Fibroblast of the conjunctiva (primary cell): ENCODE results near the gene KMT2E.
"Not testable (repeated sequence)": the region's sequence is repeated elsewhere in the genome, so short reads cannot be mapped to it uniquely, and the experiment has no call there.

ENCODE experiments used
- DNase-seq: peaks from one replicate; pipeline ENCODE4 v3.0.0-alpha.2; 2010; ENCODE audit warnings: low read depth

The KMT2E gene

DNA sequence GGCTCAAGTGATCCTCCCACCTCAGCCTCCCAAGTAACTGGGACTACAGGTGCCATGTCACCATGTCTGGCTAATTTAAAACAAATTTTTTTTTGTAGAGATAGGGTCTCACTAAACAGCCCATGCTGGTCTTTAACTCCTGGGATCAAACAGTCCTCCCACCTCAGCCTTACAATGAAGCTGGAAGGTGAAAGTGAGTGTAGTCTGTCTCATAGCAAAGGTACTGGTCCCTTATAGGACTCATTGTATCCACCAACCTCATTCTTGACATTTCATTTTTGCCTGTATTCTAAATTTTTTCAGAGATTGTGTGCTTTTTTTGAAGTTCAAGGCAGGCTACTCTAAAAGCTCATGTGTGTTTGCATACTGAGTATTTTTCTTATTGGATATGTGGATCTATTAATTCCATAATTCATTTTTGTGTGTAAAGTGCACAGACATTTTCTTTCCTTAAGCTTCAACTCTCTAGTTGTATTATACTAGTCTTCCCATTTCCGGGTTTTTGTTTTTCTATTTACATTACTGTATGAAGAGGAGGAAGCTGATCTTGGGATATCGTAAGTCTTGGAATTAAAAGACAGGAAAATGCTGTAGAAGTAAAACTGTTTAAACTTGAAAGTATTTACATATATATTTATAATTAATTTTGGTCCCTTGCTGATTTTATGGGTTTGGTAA lies 13.3 kb downstream of the KMT2E start:
- DNase-seq = no peak

DNA sequence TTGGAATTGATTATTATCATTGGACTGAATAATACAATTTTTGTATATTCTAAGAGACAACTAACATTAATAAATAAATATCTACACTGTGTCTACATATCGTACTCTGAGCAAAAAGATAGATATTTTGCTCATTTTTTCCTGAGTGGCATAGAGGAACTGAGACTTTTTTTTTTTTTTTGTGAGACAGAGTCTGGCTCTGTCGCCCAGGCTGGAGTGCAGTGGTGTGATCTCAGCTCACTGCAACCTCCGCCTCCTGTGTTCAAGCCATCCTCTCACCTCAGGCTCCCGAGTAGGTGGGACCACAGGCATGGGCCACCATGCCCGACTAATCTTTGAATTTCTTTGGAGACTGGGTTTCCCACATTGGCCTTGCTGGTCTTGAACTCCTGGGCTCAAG lies 14.0 kb downstream of the KMT2E start:
- no peak for DNase-seq

DNA sequence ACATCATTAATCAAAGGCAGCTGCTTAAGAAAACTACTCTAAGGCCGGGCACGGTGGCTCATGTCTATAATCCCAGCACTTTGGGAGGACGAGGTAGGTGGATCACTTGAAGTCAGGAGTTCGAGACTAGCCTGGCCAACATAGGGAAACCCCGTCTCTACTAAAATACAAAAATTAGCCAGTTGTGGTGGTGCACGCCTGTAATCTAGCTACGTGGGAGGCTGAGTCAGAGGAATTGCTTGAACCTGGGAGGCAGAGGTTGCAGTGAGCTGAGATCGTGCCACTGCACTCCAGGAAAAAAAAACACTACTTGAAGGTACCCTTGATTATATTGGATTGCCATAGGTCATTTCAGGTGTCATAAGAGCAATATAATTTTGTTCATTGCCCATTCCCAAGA lies 14.9 kb downstream of the KMT2E start:
- not testable (repeated sequence) for DNase-seq

- no peak for DNase-seq
Measured at GRCh38 chr7:105030447-105030846, 16.4 kb downstream of the KMT2E start.

- DNase-seq = no peak
Measured at GRCh38 chr7:105032553-105033214, 18.7 kb downstream of the KMT2E start.

DNA sequence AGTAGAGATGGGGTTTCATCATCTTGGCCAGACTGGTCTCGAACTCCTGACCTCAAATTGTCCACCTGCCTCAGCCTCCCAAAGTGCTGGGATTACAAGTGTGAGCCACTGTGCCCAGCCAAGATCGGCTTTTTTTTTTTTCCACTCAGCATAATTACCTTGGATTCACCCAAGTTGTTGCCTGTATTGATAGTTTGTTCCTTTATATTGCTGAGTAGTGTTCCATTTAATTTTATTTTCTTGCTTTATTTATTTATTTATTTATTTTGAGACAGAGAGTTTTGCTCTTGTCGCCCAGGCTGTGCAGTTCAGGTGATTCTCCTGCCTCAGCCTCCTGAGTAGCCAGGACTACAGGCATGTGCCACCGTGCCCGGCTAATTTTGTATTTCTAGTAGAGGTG lies 21.3 kb downstream of the KMT2E start:
- no peak for DNase-seq

DNA sequence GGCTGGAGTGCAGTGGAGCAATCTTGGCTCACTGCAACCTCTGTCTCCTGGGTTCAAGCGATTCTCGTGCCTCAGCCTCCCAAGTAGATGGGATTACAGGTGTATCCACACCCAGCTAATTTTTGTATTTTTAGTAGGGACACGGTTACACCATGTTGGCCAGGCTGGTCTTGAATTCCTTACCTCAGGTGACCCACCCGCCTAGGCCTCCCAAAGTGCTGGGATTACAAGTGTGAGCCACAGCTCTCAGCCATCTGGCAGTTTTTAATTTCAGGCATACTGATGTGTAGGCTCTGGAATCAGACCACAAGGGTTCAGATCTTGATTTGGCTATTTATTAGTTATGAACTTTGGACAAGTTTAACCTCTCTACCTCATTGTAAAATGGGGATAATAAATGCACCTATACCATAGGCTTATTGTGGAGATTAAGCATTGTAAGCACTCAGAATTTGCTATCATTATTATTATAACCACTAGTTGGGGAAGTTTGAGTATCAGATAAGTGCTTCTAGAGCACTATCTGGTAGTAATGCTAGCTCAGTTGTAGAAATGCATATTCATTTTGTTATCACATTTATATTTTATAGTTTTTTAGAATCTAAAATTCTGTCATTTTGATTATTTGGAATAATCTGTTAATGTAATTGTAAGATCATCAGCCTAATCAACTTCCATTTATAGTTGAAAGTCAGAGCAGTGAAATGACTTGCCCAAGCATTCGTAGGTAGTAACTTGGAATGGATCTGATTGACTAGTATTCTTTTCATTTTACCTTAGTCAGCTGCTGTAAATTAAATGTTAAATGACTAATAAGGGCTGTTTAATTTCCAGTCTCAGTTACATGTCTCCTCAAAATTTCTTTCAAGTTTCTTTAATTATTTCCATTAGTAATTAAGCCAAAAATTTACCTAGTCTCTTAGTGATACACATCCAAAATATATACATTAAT lies 22.5 kb downstream of the KMT2E start:
- DNase-seq = no peak

GRCh38 chr7:105037319-105037718 lies 23.3 kb downstream of the KMT2E start:
- no peak for DNase-seq

DNA sequence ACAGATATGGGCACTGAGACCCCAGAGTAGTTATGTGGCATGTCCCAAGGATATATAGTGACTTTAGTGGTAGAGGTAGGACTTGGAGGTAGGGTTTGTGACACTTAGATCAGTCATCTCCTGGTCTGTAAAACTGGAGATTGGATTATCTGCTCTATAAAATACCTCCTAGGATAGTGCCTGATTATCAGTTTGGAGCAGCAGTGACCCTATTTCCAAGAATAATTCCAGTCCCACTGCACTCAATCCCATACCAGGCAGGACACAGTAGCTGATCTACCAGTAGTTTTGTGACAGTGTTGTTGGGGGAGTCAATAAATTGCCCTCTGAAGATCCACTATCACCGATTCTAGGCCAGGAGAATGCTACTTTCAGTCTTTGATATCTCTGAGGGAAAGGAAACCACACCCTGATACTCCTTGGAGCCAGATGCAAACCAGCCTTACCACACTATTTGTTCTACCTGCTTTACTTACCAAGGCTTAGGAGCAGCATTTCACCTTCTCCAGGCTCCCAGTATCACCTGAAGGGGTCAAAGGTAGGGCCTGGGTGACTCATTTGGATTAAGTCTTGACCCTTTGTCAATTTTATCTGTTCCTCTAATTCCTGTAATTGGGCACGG lies 30.6 kb downstream of the KMT2E start:
- DNase-seq = no peak

DNA sequence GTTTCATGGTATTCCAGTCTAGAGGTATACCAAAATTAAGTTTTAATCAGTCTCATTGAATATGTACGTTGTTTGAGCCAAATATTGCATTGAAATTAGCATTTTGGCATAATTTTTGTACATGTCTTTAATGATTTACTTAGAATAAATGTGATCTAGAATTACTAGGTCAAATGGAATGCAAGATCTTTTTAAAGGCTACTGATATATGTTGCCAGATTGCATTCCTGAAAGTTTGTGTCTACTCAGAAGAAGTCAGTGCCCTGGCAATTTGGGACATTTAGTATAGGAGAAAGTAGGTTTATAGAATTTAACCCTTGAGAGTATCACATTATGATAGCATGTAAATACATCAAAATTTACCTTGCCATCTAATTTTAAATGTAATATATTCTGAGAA lies 32.4 kb downstream of the KMT2E start:
- no peak for DNase-seq

DNA sequence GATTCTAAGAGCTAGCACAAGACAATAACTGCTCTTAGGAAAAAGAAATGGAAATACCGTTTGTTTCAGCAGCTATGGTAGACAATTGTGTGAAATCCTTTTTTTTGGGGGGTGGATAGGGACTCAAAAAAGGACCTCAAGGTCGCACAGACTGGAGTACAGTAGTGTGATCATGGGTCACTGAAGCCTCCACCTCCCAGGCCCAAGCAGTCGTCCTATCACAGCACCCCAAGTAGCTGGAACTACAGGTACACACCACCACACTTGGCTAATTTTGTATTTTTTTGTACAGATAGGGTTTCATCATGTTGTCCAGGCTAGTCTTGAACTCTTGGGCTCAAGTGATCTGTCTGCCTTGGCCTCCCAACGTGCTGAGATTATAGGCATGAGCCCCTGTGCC lies 33.9 kb downstream of the KMT2E start:
- no peak for DNase-seq

- no peak for DNase-seq
Measured at GRCh38 chr7:105050493-105050892, 36.5 kb downstream of the KMT2E start.

GRCh38 chr7:105050899-105051298 lies 36.9 kb downstream of the KMT2E start:
- DNase-seq = not testable (repeated sequence)

- no peak for DNase-seq
Measured at GRCh38 chr7:105055084-105055483, 41.1 kb downstream of the KMT2E start.

DNA sequence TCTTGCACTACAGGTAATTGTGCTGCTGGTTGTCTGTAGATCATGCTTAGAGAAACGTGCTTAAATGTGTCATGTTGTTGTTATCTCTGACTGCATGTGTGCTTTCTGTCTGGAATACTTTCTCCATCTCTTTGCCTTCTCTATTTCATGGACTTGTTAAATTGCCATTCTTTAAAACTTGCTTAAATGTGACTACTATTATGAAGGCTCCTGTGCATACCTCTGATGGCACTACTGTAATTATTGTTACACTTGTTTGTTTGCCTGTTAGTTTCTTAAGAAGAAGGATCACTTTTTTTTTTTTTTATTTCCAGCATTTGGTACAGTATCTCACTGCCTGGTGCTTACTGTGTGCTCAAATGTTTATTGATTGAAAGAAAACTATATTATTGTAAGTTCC lies 41.6 kb downstream of the KMT2E start:
- no peak for DNase-seq

GRCh38 chr7:105057472-105057871 lies 43.5 kb downstream of the KMT2E start:
- no peak for DNase-seq

GRCh38 chr7:105060437-105060836 lies 46.4 kb downstream of the KMT2E start:
- DNase-seq = no peak

- DNase-seq = no peak
Measured at GRCh38 chr7:105060923-105061322, 46.9 kb downstream of the KMT2E start.

- no peak for DNase-seq
Measured at GRCh38 chr7:105065104-105065503, 51.1 kb downstream of the KMT2E start.

- DNase-seq = no peak
Measured at GRCh38 chr7:105067691-105068090, 53.7 kb downstream of the KMT2E start.

GRCh38 chr7:105068886-105069285 lies 54.9 kb downstream of the KMT2E start:
- no peak for DNase-seq

DNA sequence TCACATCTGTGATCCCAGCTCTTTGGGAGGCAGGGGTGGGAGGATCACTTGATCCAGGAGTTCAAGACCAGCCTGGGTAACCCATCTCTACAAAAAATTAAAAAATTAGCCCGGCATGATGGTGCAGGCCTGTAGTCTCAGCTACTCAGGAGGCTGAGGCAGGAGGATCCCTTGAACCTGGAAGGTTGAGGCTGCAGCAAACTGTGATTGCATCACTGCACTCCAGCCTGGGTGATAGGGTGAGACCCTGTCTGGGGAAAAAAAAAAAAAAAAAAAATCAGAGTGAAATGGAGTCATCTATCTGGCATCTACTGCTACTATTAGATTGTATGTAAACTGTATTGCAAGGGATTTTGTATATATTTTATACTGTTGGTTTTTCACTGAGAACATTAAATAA lies 59.1 kb downstream of the KMT2E start:
- no peak for DNase-seq
